OCI-LY1 (cell line): ENCODE data around the gene MTF2.

Experiments used
- H2AFZ ChIP-seq: fragments of 200-600 bp; sonication (generic), shearing (Covaris generic); 2 replicates; pipeline ENCODE4 v1.6.0; 2014; ENCODE audit warnings: antibody characterized with exemption, mild to moderate bottlenecking, low read length
- H3F3A ChIP-seq: fragments of 200-600 bp; sonication (generic), shearing (Covaris generic); 2 replicates; pipeline ENCODE4 v1.6.0; 2014; ENCODE audit warnings: mild to moderate bottlenecking, antibody characterized with exemption, low read length, moderate library complexity; ENCODE audit not compliant: insufficient read depth
- H3K27ac ChIP-seq: fragments of 200-600 bp; sonication (generic); 2 replicates; pipeline ENCODE4 v1.5.1; 2014; ENCODE audit warnings: low read length, mixed run types, mild to moderate bottlenecking, low read depth; ENCODE audit not compliant: poor library complexity, severe bottlenecking
- H3K27me3 ChIP-seq: fragments of 200-600 bp; sonication (generic); 2 replicates; pipeline ENCODE4 v1.6.0; 2014; ENCODE audit warnings: antibody characterized with exemption, mild to moderate bottlenecking, low read length, moderate library complexity; ENCODE audit not compliant: insufficient read depth
- H3K36me3 ChIP-seq: fragments of 200-600 bp; sonication (generic); 2 replicates; pipeline ENCODE4 v1.6.1; 2014; ENCODE audit warnings: mild to moderate bottlenecking, antibody characterized with exemption, low read length, moderate library complexity, mixed read lengths; ENCODE audit not compliant: insufficient read depth
- H3K4me1 ChIP-seq: fragments of 200-600 bp; sonication (generic); 2 replicates; pipeline ENCODE4 v1.5.1; 2014; ENCODE audit warnings: mild to moderate bottlenecking, low read length, moderate library complexity; ENCODE audit not compliant: insufficient read depth, severe bottlenecking
- H3K4me2 ChIP-seq: fragments of 200-600 bp; sonication (generic), shearing (Covaris generic); 2 replicates; pipeline ENCODE4 v1.6.1; 2014; ENCODE audit warnings: low read length
- H3K4me3 ChIP-seq: fragments of 200-600 bp; sonication (generic); 2 replicates; pipeline ENCODE4 v1.5.1; 2014; ENCODE audit warnings: low read length, low read depth, mild to moderate bottlenecking, mixed read lengths; ENCODE audit not compliant: poor library complexity, severe bottlenecking
- H3K79me2 ChIP-seq: fragments of 200-600 bp; shearing (Covaris generic); 2 replicates; pipeline ENCODE4 v1.6.1; 2016; ENCODE audit warnings: mixed run types, low read length, mixed read lengths; ENCODE audit not compliant: insufficient read depth
- H3K9ac ChIP-seq: fragments of 200-600 bp; sonication (generic), shearing (Covaris generic); 2 replicates; pipeline ENCODE4 v1.6.1; 2014; ENCODE audit warnings: mild to moderate bottlenecking, low read length, mixed read lengths
- H3K9me2 ChIP-seq: fragments of 200-600 bp; sonication (generic), shearing (Covaris generic); 2 replicates; pipeline ENCODE4 v1.6.1; 2014; ENCODE audit warnings: low read depth, mild to moderate bottlenecking, low read length, mixed read lengths
- H3K9me3 ChIP-seq: fragments of 200-600 bp; shearing (Covaris generic); 2 replicates; pipeline ENCODE4 v1.6.1; 2014; ENCODE audit warnings: low read length, mixed read lengths
- H4K20me1 ChIP-seq: fragments of 200-600 bp; sonication (generic), shearing (Covaris generic); 2 replicates; pipeline ENCODE4 v1.6.0; 2016; ENCODE audit warnings: mild to moderate bottlenecking, low read length; ENCODE audit not compliant: insufficient read depth
- CTCF ChIP-seq: fragments of 200-600 bp; sonication (generic), shearing (Covaris generic); IDR thresholded peaks from 2 replicates; pipeline ENCODE4 v1.5.1; 2017; ENCODE audit warnings: mild to moderate bottlenecking, antibody characterized with exemption, low read length, moderate library complexity, mixed read lengths
- EZH2 ChIP-seq: fragments of 200-600 bp; sonication (generic), shearing (Covaris generic); IDR thresholded peaks from 2 replicates; pipeline ENCODE4 v1.8.0; 2017; ENCODE audit warnings: borderline replicate concordance, mixed run types, mild to moderate bottlenecking, antibody characterized with exemption, low read length, moderate library complexity, mixed read lengths

Gene MTF2

GRCh38 chr1:93033029-93033428 is 46.1 kb upstream of the MTF2 start:
- no peaks in the 10 kb centered on the region for H3K27me3 ChIP-seq
- TF ChIP-seq EZH2, result no peak
- no peak for TF ChIP-seq CTCF
- peaks cover 94% of the 10 kb centered on the region for H3K4me1 ChIP-seq
- peak overlapping the region; percentile 7 for H3K4me3 ChIP-seq
- H4K20me1 ChIP-seq, result no peaks in the 10 kb centered on the region
- H3K9me2 ChIP-seq, result no peaks in the 10 kb centered on the region
- H3K27ac ChIP-seq, result peak overlapping the region; percentile 98
- no peaks in the 10 kb centered on the region for H3K9me3 ChIP-seq
- H3K4me2 ChIP-seq, result peak overlapping the region; percentile 48
- H3F3A ChIP-seq, result peaks cover 18% of the 10 kb centered on the region
- no peaks in the 10 kb centered on the region for H3K79me2 ChIP-seq
- H3K9ac ChIP-seq, result peak overlapping the region; percentile 59
- H2AFZ ChIP-seq, result no peak overlapping the region
- no peaks in the 10 kb centered on the region for H3K36me3 ChIP-seq

DNA sequence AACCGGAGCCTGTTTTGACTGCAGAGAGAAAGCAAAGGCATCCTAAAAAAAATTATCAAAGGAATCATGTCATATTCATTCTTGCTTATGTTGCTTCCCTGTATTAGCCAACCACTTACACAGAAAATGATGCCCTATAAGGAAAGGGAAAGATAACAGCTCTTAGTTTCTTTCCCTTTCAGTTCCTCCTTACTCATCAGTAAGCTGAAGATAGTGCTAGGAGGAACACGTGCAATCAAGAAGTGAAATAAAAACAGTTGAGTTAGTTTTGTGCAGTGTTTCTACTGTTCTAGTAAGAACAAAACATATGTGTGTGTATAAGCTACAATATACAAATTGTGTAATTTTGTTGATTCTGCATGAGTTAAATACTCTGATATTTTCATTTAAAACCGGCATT is 45.3 kb upstream of the MTF2 start:
- Histone ChIP-seq H3K36me3 (no peaks in the 10 kb centered on the region), H3K27ac (peak overlapping the region; percentile 98), H3K27me3 (no peaks in the 10 kb centered on the region), H3K4me2 (peak overlapping the region; percentile 48), H3K4me1 (peaks cover 94% of the 10 kb centered on the region), H3F3A (peaks cover 16% of the 10 kb centered on the region), H4K20me1 (no peaks in the 10 kb centered on the region), H3K9ac (peak overlapping the region; percentile 59), H2AFZ (no peak overlapping the region), H3K9me3 (no peaks in the 10 kb centered on the region), H3K9me2 (no peaks in the 10 kb centered on the region), H3K79me2 (no peaks in the 10 kb centered on the region), H3K4me3 (peak overlapping the region; percentile 7)
- TF ChIP-seq CTCF (no peak), EZH2 (no peak)

DNA sequence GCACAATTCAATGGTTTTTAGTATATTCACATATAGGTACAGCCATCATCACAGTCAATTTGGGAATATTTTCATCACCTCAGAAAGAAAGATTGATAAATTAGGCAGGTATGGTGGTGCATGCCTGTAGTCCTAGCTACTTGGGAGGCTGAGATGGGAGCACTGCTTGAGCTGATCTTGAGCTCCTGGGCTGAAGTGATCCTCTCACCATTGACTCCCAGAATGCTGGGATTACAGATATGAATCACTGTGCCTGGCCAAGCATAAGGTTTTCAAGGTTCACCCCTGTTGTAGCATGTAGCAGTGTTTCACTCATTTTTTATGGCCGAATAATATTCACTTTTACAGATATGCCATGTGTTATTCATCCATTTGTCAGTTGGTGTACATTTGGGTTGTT is 44.7 kb upstream of the MTF2 start:
- Histone ChIP-seq H3F3A (peaks cover 13% of the 10 kb centered on the region), H3K27me3 (no peaks in the 10 kb centered on the region), H3K27ac (peak overlapping the region; percentile 98), H3K36me3 (no peaks in the 10 kb centered on the region), H4K20me1 (no peaks in the 10 kb centered on the region), H3K4me3 (no peak overlapping the region), H3K4me1 (peaks cover 94% of the 10 kb centered on the region), H3K9ac (peak overlapping the region; percentile 59), H3K4me2 (no peak overlapping the region), H3K9me2 (no peaks in the 10 kb centered on the region), H3K9me3 (no peaks in the 10 kb centered on the region), H3K79me2 (no peaks in the 10 kb centered on the region), H2AFZ (no peak overlapping the region)
- TF ChIP-seq EZH2 (no peak), CTCF (no peak)
